ENCODE data around the gene APBA1.

APBA1 gene

GRCh38 chr9:69485466-69485865 is 186.7 kb downstream of the APBA1 start:
- in situ Hi-C loops (cut with MboI; ENCODE audit: low sequenced_read_pairs, unreplicated experiment), result no loop called here
- TF ChIP-seq CTCF (IDR thresholded peaks at IDR 0.05; ENCODE audit: borderline replicate concordance, control extremely low read depth, extremely low read depth, insufficient read depth, missing control alignments), result no peak
- no peak for DNase-seq (ENCODE audit: low spot score)

GRCh38 chr9:69483886-69484422 is 188.2 kb downstream of the APBA1 start:
- no peak for DNase-seq (ENCODE audit: low spot score)
- in situ Hi-C loops (cut with MboI; ENCODE audit: low sequenced_read_pairs, unreplicated experiment), result no loop called here
- no peak for TF ChIP-seq CTCF (IDR thresholded peaks at IDR 0.05; ENCODE audit: borderline replicate concordance, control extremely low read depth, extremely low read depth, insufficient read depth, missing control alignments)

- no peak for TF ChIP-seq CTCF (IDR thresholded peaks at IDR 0.05; ENCODE audit: borderline replicate concordance, control extremely low read depth, extremely low read depth, insufficient read depth, missing control alignments)
- in situ Hi-C loops (cut with MboI; ENCODE audit: low sequenced_read_pairs, unreplicated experiment), result no loop called here
- no peak for DNase-seq (ENCODE audit: low spot score)
Measured at GRCh38 chr9:69476797-69477196, 195.4 kb downstream of the APBA1 start.

- no peak for TF ChIP-seq CTCF (IDR thresholded peaks at IDR 0.05; ENCODE audit: borderline replicate concordance, control extremely low read depth, extremely low read depth, insufficient read depth, missing control alignments)
- in situ Hi-C loops (cut with MboI; ENCODE audit: low sequenced_read_pairs, unreplicated experiment), result no loop called here
- no peak for DNase-seq (ENCODE audit: low spot score)
Measured at GRCh38 chr9:69476016-69476415, 196.2 kb downstream of the APBA1 start.

GRCh38 chr9:69474821-69475220 is 197.3 kb downstream of the APBA1 start:
- in situ Hi-C loops (cut with MboI; ENCODE audit: low sequenced_read_pairs, unreplicated experiment), result no loop called here
- DNase-seq (ENCODE audit: low spot score), result no peak
- TF ChIP-seq CTCF (IDR thresholded peaks at IDR 0.05; ENCODE audit: borderline replicate concordance, control extremely low read depth, extremely low read depth, insufficient read depth, missing control alignments), result no peak

- no peak for DNase-seq (ENCODE audit: low spot score)
- in situ Hi-C loops (cut with MboI; ENCODE audit: low sequenced_read_pairs, unreplicated experiment), result no loop called here
- TF ChIP-seq CTCF (IDR thresholded peaks at IDR 0.05; ENCODE audit: borderline replicate concordance, control extremely low read depth, extremely low read depth, insufficient read depth, missing control alignments), result no peak
Measured at GRCh38 chr9:69472101-69472620, 200.0 kb downstream of the APBA1 start.

Data from GM13976 (cell line).